Thymus (tissue), 11 donors: Measurements from ENCODE around the gene JAK1. TPM values are rescaled to one million over a fixed set of nuclear protein-coding genes. Genes with fewer than 3 reads are reported as not detected.

Experiments used
- DNase-seq, 9 donors: peaks; one replicate each; pipeline ENCODE4 v3.0.0-alpha.2; 2013; ENCODE audit warnings: low spot score in 9 of 9, low read depth in 6 of 9, missing footprints in 1 of 9
- H3K27ac ChIP-seq, 2 donors: one replicate each; pipeline ENCODE4 v1.5.1; 2013; ENCODE audit warnings: control low read depth in 1 of 2, low read depth in 1 of 2, low read length in 1 of 2, mild to moderate bottlenecking in 1 of 2, moderate library complexity in 1 of 2
- H3K27me3 ChIP-seq, 2 donors: one replicate each; pipeline ENCODE4 v1.5.1; 2013; ENCODE audit warnings: low read length in 1 of 2; ENCODE audit not compliant: control insufficient read depth in 2 of 2, insufficient read depth in 1 of 2
- H3K36me3 ChIP-seq, 2 donors: one replicate each; pipeline ENCODE4 v1.5.1; 2013; ENCODE audit warnings: low read length in 1 of 2, mild to moderate bottlenecking in 1 of 2, moderate library complexity in 1 of 2; ENCODE audit not compliant: control insufficient read depth in 2 of 2, insufficient read depth in 2 of 2
- H3K4me1 ChIP-seq, 2 donors: one replicate each; pipeline ENCODE4 v1.5.1; 2013; ENCODE audit warnings: low read length in 2 of 2; ENCODE audit not compliant: control insufficient read depth in 2 of 2, insufficient read depth in 2 of 2
- H3K4me3 ChIP-seq, 2 donors: one replicate each; pipeline ENCODE4 v1.5.1; 2013; ENCODE audit warnings: low read length in 2 of 2, control low read depth in 1 of 2, mild to moderate bottlenecking in 1 of 2
- H3K9me3 ChIP-seq, 2 donors: one replicate each; pipeline ENCODE4 v1.5.1; 2013; ENCODE audit warnings: low read length in 1 of 2, mild to moderate bottlenecking in 1 of 2; ENCODE audit not compliant: control insufficient read depth in 2 of 2, insufficient read depth in 1 of 2
- WGBS: extraction: QIAGEN DNeasy Blood & Tissue Kit; methylation state at CpG from one replicate; pipeline ENCODE4 v1.1.7; 2013; 5-methylcytosine and 5-hydroxymethylcytosine counted together
- polyA plus RNA-seq: library from polyadenylated mRNA; stranded (reverse); fragments of 200-250 nt; gene quantifications from one replicate; pipeline ENCODE4 v1.2.3, GENCODE V29; 2013
- total RNA-seq: library from RNA; stranded (reverse); fragments of 120-200 nt; gene quantifications from one replicate; pipeline ENCODE4 v1.2.4, GENCODE V29; 2013
- donor health status: healthy.

JAK1 gene
- total and polyA plus RNA-seq, 2 donors = 97.4 to 101 TPM

DNA sequence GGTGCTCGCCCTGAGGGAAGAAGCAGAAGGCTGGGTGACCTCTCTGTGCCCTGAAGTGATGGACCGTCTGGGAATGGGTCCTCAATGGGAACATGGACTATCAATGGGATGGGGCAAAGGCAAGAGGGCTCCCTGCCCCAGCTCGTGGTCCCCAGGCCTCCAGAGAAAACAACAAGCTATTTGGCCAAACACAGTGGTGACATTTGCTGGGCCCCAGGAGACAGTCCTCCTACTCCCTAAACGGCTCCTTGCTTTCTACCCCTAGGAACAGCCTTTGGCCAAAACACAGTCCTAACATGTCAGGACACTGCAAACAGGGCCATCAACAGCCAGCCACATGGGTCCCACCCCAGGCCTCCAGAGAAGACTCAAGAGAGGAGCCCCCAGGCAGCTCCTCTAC is 118.7 kb downstream of the JAK1 start:
- Histone ChIP-seq H3K4me1 (no peaks in the 10 kb centered on the region), H3K4me3 (no peak overlapping the region), H3K36me3 (peaks cover 87 to 98% of the 10 kb centered on the region in 2 donors), H3K27ac (no peak overlapping the region), H3K9me3 (no peaks in the 10 kb centered on the region), H3K27me3 (no peaks in the 10 kb centered on the region)
- no peak for DNase-seq
- WGBS = 97% methylated on average over 4 of the region's 4 CpGs

DNA sequence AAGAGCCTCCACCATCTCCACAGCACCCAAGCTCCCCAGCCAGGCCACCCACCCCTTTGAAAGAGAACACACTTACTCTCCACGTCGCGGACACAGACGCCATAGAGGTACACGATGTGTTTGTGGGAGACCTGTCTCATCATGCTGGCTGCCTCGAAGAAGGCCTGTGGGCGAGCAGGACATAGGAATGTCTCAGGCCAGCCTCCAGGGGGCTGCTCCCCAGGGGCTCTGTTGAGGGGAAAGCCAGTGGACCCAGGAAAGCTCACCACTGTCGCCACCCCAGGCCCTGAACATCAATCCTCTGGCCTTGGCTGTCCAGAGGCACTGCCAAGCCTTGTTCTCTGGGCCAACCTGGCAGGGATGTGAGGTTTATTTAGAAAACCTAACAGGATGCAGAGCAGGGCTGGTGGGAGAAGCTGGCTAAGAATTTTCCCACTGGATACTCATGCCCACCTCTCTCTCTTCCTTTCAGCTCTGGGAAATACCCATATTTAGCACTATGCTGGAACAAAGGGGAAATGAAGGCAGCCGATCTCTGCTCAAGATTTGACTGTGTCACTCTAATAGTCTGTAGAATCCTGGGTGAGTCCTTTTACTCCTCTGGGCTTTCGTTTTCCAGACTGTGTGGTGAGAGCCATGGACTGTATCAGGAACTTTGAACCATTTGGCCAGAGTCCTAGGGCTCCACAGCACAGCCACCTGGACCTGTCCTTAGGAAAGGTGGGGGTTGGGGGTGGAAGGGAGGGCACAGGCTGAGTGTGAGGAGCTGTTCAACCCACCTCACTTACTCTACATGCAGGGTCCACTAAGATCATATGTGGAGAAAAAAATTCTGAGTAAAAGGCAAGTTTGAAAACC is 119.5 kb downstream of the JAK1 start:
- Histone ChIP-seq H3K27me3 (no peaks in the 10 kb centered on the region), H3K9me3 (no peaks in the 10 kb centered on the region), H3K4me1 (no peaks in the 10 kb centered on the region), H3K27ac (no peak overlapping the region), H3K4me3 (no peak overlapping the region), H3K36me3 (peaks cover 88 to 96% of the 10 kb centered on the region in 2 donors)
- 98% methylated on average over 10 of the region's 10 CpGs for WGBS
- no peak for DNase-seq

DNA sequence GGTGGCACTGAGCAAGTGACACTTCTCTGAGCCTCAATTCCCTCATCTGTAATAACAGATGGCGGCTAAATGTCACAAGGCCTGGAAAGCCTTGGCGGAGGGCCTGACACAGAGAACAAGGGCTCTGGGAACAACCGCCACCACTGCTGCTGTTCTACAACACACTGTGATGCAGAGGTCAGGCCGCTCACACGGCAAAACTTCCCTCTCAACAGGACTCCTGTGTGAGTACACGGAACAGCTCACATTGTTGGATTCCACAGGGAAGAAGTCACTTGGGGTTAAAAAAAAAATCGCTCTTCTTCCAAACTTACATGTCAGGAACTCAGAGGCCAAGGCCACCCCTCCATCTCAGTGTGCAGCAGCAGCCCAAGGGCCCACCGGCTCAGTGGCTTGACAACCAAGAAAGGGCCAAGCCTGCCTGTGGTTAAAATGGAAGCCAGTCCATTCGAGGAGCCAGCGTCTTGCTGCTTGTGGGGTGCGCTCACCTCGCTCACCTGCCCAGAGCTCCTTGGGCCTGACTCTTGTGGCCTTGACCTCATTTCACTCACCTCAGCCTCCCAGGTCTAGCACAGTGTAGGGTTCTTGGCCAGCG is 120.4 kb downstream of the JAK1 start:
- WGBS = 99% methylated on average over 13 of the region's 13 CpGs
- H3K4me3 ChIP-seq = no peak overlapping the region
- H3K27ac ChIP-seq = no peak overlapping the region
- DNase-seq = no peak
- no peaks in the 10 kb centered on the region for H3K27me3 ChIP-seq
- H3K4me1 ChIP-seq = no peaks in the 10 kb centered on the region
- no peaks in the 10 kb centered on the region for H3K9me3 ChIP-seq
- peaks cover 87 to 95% of the 10 kb centered on the region in 2 donors for H3K36me3 ChIP-seq

- no peak for DNase-seq
- no peaks in the 10 kb centered on the region for H3K9me3 ChIP-seq
- H3K4me1 ChIP-seq = no peaks in the 10 kb centered on the region
- no peaks in the 10 kb centered on the region for H3K27me3 ChIP-seq
- peaks cover 87 to 96% of the 10 kb centered on the region in 2 donors for H3K36me3 ChIP-seq
- H3K27ac ChIP-seq = no peak overlapping the region
- H3K4me3 ChIP-seq = no peak overlapping the region
- WGBS = 97% methylated on average over 7 of the region's 7 CpGs
These were observed 121.7 kb downstream of the JAK1 start for GRCh38 chr1:64844609-64845008.

DNA sequence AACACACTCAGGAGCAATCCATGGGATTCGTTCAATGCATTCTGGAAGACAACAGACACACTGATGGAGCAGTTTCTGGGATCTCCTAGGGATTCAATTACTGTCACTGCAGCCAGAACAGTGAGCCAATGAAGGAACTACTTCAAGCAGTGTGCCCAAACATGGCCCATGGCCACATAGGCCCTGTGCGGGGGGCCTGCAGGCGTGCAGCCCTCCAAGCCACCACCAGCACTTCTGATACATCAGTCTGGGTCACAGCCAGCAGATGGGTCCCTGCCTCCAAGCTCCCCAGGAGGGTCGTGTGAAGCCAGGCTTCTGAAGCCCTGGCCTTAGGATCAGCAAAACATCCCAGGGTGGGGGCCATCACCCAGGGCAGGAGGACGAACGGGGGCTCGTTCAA is 122.2 kb downstream of the JAK1 start:
- H3K36me3 ChIP-seq = peaks cover 87 to 96% of the 10 kb centered on the region in 2 donors
- WGBS = 97% methylated on average over 7 of the region's 7 CpGs
- H3K4me1 ChIP-seq = no peaks in the 10 kb centered on the region
- no peak overlapping the region for H3K4me3 ChIP-seq
- no peak for DNase-seq
- no peak overlapping the region for H3K27ac ChIP-seq
- no peaks in the 10 kb centered on the region for H3K27me3 ChIP-seq
- H3K9me3 ChIP-seq = no peaks in the 10 kb centered on the region

DNA sequence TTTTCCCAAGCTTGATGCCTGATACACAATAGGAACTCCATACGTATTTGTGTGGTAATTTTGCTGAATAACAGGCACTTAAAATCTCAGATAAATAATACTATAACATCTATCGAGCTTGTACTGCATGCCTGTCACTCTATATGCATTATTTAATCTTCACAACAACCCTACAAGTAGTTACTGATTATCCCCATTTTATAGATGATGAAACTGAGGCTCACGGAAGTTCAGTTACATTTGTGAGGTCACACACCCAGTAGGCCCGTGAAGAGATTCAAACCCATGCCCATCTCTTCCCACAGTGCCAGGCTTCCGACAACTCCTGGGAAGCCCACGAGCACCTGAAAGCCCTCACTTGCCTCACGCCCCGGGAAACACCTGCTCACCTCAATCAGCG is 122.7 kb downstream of the JAK1 start:
- no peak for DNase-seq
- Histone ChIP-seq H3K9me3 (no peaks in the 10 kb centered on the region), H3K4me3 (no peak overlapping the region), H3K27me3 (no peaks in the 10 kb centered on the region), H3K4me1 (no peaks in the 10 kb centered on the region), H3K27ac (no peak overlapping the region), H3K36me3 (peaks cover 84 to 94% of the 10 kb centered on the region in 2 donors)
- WGBS = 92% methylated on average over 9 of the region's 9 CpGs

DNA sequence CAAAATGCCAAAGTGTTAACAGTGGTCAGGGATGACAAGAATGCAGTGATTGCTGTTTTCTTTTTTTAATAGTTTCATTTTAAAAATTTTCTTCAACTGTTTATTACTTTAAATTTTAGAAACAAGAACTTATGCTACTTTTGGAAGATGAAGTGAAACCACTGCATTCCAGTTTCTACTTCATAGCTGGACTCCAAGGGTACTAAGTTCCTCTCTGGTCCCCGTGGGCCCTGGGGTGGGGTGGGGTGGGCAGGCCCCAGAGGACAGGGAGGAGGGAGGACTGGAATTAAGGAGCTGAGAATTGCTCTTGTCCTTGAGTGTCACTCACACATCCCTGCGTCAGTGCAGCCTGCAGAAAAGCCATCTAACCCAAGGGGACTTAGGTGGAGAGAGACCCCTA is 124.1 kb downstream of the JAK1 start:
- WGBS = 94% methylated on average over 2 of the region's 2 CpGs
- no peak overlapping the region for H3K4me3 ChIP-seq
- H3K27ac ChIP-seq = no peak overlapping the region
- no peak for DNase-seq
- no peaks in the 10 kb centered on the region for H3K27me3 ChIP-seq
- peaks cover 80 to 94% of the 10 kb centered on the region in 2 donors for H3K36me3 ChIP-seq
- H3K9me3 ChIP-seq = no peaks in the 10 kb centered on the region
- H3K4me1 ChIP-seq = no peaks in the 10 kb centered on the region

DNA sequence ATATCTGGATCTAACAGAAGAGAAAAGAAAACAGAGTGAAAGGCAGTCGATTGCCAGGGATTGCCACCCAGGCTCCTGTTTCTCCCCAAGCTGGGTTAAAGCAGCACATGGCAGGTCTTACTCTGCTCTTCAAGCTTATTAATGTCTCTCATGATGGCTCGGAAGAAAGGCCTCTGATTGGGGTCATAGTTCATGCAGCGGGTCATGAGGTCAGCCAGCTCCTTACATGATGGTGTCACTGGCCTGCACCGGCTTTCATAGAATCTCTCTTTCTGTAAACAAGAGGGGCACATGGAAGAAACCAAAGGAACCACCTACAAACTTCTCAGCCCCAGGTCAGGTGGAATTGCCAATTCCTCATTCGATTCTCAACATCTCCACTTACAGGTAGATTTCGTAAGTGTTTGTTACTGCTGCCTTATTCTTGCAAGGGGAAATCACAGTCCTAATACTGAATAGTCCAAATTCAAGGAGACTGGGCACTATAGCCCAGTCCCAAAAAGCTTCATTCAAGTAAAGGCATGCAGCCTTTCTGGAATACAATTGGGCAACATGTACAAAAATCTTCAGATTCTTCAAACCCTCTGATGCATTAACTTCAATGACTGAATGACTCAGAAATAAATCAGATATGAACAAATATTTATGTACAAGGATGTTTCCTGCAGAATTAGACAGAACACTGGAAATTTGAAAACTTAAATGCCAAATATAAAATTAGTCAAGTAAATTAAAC is 124.9 kb downstream of the JAK1 start:
- 80% methylated on average over 6 of the region's 6 CpGs for WGBS
- H3K9me3 ChIP-seq = no peaks in the 10 kb centered on the region
- DNase-seq = no peak
- H3K36me3 ChIP-seq = peaks cover 80 to 94% of the 10 kb centered on the region in 2 donors
- no peak overlapping the region for H3K27ac ChIP-seq
- H3K4me1 ChIP-seq = no peaks in the 10 kb centered on the region
- no peak overlapping the region for H3K4me3 ChIP-seq
- H3K27me3 ChIP-seq = no peaks in the 10 kb centered on the region
